Thyroid gland (tissue), 4 donors: ENCODE results near the gene GGA3. TPM values are rescaled to one million over a fixed set of nuclear protein-coding genes. Genes with fewer than 3 reads are reported as not detected.
"Not testable (repeated sequence)": the region's sequence is repeated elsewhere in the genome, so short reads cannot be mapped to it uniquely, and the experiment has no call there.

Experiments
- DNase-seq, 2 donors: peaks; one replicate each; pipeline ENCODE4 v3.0.0-alpha.2; 2019
- H3K27ac ChIP-seq, 3 donors: fragments of 200-600 bp; sonication (generic); 1 replicate in 2 of 3; 2 replicates in 1 of 3; pipeline ENCODE4 v1.5.1; 2016 to 2019; ENCODE audit warnings: mild to moderate bottlenecking in 1 of 3, moderate library complexity in 1 of 3
- H3K27me3 ChIP-seq: fragments of 200-600 bp; sonication (generic); one replicate; pipeline ENCODE4 v1.5.1; 2019
- H3K36me3 ChIP-seq, 2 donors: fragments of 200-600 bp; sonication (generic); one replicate each; pipeline ENCODE4 v1.5.1; 2016 to 2019
- H3K4me1 ChIP-seq, 2 donors: fragments of 200-600 bp; sonication (generic); one replicate each; pipeline ENCODE4 v1.5.1; 2017 to 2019
- H3K4me3 ChIP-seq, 3 donors: fragments of 200-600 bp; sonication (generic); replicated peaks in 1 of 3; 1 replicate in 2 of 3; 2 replicates in 1 of 3; pipeline ENCODE4 v1.5.1; 2016; ENCODE audit warnings: mild to moderate bottlenecking in 1 of 3
- H3K9me3 ChIP-seq: fragments of 200-600 bp; sonication (generic); one replicate; pipeline ENCODE4 v1.5.1; 2017
- POLR2A ChIP-seq, 2 donors: fragments of 450-650 bp; IDR thresholded peaks; one replicate each; pipeline ENCODE4 v1.6.1; 2017; ENCODE audit warnings: antibody characterized with exemption in 2 of 2, mild to moderate bottlenecking in 2 of 2, moderate library complexity in 1 of 2
- WGBS, 2 donors: methylation state at CpG; one replicate each; pipeline ENCODE4 v1.1.5; 2017; 5-methylcytosine and 5-hydroxymethylcytosine counted together
- intact Hi-C: fragments of 100-400 bp; cut with DNase I; formaldehyde crosslinking; loops from one replicate; pipeline ENCODE4 v1.15.1; 2023
- total RNA-seq, 4 donors: library from RNA; depleted of rRNA; stranded (reverse); fragments of >200 nt; gene quantifications; one replicate each; pipeline ENCODE4 v1.2.3, GENCODE V29; 2016
- TF ChIP-seq, protein P1 (sequence below), 6 experiments: fragments of 200-600 bp in 3 of 6; fragments of 450-650 bp in 3 of 6; sonication (generic) in 3 of 6; IDR thresholded peaks; one replicate each; pipeline ENCODE4 v1.5.1; 2016 to 2019; ENCODE audit warnings: antibody characterized with exemption in 6 of 6, mild to moderate bottlenecking in 2 of 6, inconsistent platforms in 1 of 6, moderate library complexity in 1 of 6

GGA3 gene
- total RNA-seq, 4 donors from 2014 or later = 22.5 to 38.4 (median 24.1) TPM

DNA sequence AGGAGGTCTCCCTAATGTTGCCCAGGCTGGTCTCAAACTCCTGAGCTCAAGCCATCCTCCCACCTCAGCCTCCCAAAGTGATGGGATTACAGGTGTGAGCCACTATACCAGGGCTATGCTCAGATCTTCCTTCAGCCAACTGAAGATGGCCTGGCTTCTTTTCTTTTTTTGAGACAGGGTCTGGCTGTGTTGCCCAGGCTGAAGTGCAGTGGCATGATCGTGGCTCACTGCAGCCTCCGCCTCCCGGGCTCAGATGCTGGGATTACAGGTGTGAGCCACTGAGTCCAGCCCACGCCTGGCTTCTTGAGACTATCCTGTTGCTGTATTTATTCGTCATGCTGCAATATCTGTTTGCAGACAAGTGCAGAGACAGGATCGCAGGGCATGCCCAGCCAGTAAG is 23.7 kb upstream of the GGA3 start:
- Histone ChIP-seq H3K27me3 (no peaks in the 10 kb centered on the region), H3K27ac (no peak overlapping the region), H3K4me3 (no peak overlapping the region), H3K36me3 (no peaks in the 10 kb centered on the region), H3K9me3 (no peaks in the 10 kb centered on the region), H3K4me1 (peaks cover 0 to 6% of the 10 kb centered on the region in 2 donors)
- intact Hi-C loops = no loop called here
- WGBS, 2 donors = 80 to 97% methylated on average over 6 of the region's 6 CpGs
- DNase-seq = no peak
- TF ChIP-seq POLR2A (IDR thresholded peaks at IDR 0.05) = no peak
- TF ChIP-seq, protein P1, sequence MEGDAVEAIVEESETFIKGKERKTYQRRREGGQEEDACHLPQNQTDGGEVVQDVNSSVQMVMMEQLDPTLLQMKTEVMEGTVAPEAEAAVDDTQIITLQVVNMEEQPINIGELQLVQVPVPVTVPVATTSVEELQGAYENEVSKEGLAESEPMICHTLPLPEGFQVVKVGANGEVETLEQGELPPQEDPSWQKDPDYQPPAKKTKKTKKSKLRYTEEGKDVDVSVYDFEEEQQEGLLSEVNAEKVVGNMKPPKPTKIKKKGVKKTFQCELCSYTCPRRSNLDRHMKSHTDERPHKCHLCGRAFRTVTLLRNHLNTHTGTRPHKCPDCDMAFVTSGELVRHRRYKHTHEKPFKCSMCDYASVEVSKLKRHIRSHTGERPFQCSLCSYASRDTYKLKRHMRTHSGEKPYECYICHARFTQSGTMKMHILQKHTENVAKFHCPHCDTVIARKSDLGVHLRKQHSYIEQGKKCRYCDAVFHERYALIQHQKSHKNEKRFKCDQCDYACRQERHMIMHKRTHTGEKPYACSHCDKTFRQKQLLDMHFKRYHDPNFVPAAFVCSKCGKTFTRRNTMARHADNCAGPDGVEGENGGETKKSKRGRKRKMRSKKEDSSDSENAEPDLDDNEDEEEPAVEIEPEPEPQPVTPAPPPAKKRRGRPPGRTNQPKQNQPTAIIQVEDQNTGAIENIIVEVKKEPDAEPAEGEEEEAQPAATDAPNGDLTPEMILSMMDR (IDR thresholded peaks at IDR 0.05) = no peak

DNA sequence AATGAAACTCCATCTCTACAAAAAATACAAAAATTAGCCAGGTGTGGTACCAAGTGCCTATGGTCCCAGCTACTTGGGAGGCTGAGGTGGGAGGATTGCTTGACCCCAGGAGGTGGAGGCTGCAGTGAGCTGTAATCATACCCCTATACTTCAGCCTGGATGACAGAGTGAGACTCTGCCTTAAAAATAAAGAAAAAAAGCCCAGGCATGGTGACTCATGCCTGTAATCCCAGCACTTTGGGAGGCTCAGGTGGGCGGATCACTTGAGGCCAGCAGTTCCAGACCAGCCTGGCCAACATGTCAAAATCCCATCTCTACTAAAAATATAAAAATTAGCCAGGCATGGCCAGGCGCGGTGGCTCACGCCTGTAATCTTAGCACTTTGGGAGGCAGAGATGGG is 18.8 kb upstream of the GGA3 start:
- H3K4me3 ChIP-seq, DNase-seq, H3K36me3 ChIP-seq, H3K27me3 ChIP-seq, H3K27ac ChIP-seq, intact Hi-C loops, H3K9me3 ChIP-seq: not testable (repeated sequence)
- WGBS, 2 donors = 97 to 98% methylated on average over 4 of the region's 4 CpGs
- peaks cover 15 to 16% of the 10 kb centered on the region in 2 donors for H3K4me1 ChIP-seq

DNA sequence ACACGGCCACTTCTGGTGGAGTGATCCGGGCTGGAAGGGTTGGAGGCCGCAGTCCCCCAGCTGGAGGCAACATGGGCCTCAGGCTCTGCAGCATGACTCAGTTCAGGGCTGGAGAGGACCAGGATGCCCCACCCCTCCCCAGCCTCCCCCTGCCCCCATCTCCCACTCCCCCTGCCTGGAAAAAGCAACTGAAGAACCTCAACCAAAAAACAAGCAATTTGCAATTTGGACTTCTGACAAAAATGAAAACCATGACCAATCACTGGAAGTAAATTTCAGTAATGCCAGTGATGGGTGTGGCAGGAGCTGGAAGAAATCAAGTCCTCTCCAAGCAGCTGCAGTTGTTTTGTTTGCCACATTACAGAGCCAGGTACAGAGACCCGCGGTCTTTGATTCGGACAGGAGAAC is 16.3 kb upstream of the GGA3 start:
- TF ChIP-seq POLR2A (IDR thresholded peaks at IDR 0.05) = no peak
- TF ChIP-seq, protein P1 (IDR thresholded peaks at IDR 0.05) = no peak
- Histone ChIP-seq H3K27me3 (no peaks in the 10 kb centered on the region), H3K4me1 (peaks cover 15 to 16% of the 10 kb centered on the region in 2 donors), H3K36me3 (no peaks in the 10 kb centered on the region), H3K4me3 (no peak overlapping the region), H3K27ac (peak overlapping the region; percentile 48 to 71 (median 58)), H3K9me3 (no peaks in the 10 kb centered on the region)
- peak; percentile 56 to 58 for DNase-seq
- intact Hi-C loops = no loop called here
- 32 to 38% methylated on average over 5 to 6 of the region's 6 CpGs for WGBS, 2 donors

DNA sequence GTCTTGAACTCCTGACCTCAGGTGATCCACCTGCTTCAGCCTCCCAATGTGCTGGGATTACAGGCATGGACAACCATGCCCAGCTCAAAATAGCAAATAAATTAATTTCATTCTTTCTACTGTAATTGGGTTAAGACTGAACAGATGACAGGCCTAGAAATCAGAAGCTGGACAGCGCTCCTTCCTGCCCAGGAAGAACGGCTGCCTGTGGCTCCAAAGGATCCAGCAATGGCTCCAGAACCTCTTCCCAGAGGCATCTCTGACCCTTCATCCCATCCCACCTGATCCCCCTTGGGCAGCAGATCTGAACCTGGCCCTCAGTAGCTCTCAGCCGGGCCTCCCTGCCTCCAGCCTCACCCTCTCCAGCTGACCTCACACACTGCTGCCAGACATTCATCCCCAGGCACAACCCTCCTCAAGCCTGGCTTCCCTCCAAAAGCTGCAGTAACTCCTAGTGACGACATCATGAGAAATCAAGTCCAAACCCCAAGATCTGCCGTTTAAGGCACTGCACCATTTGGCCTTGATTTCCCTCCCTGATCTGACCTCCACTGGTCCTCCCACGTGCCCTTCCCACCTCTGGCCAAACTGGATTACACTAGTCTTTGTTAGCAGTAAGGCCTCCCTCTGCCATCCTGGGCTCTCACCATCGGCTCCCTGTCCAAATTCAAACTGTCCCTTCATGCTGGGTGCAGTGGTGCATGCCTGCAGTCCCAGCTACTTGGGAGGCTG is 12.7 kb upstream of the GGA3 start:
- 81 to 85% methylated on average over 7 of the region's 7 CpGs for WGBS, 2 donors
- Histone ChIP-seq H3K9me3 (no peaks in the 10 kb centered on the region), H3K27me3 (no peaks in the 10 kb centered on the region), H3K4me3 (no peak overlapping the region), H3K27ac (no peak overlapping the region), H3K36me3 (no peaks in the 10 kb centered on the region), H3K4me1 (peaks cover 25 to 32% of the 10 kb centered on the region in 2 donors)
- TF ChIP-seq POLR2A (IDR thresholded peaks at IDR 0.05) = no peak
- TF ChIP-seq, protein P1 (IDR thresholded peaks at IDR 0.05) = no peak
- DNase-seq = no peak
- intact Hi-C loops = no loop called here

DNA sequence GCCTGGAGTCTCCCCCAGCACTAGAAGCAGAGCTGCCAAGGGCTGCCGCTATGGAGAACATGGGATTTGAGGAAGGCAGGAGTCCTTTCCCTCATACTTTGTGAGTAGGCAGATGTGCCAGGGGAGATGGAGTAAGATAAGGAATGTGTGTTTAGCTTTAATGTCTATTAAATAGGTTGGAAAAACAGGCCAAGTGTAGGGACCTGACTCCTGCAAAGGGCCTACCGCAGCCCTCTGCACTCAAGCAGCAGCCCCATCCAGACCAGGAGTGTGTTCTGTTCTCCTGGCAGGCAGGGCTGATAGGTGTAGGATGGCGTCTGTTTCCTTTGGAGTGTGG is 11.4 kb upstream of the GGA3 start:
- DNase-seq = no peak
- WGBS, 2 donors = 79 to 93% methylated on average over 2 to 3 of the region's 3 CpGs
- intact Hi-C loops = no loop called here
- Histone ChIP-seq H3K27me3 (no peaks in the 10 kb centered on the region), H3K36me3 (no peaks in the 10 kb centered on the region), H3K4me3 (no peak overlapping the region), H3K27ac (no peak overlapping the region), H3K9me3 (no peaks in the 10 kb centered on the region), H3K4me1 (peaks cover 18 to 24% of the 10 kb centered on the region in 2 donors)
- TF ChIP-seq POLR2A (IDR thresholded peaks at IDR 0.05) = no peak
- TF ChIP-seq, protein P1 (IDR thresholded peaks at IDR 0.05) = no peak
